ENCODE data around the gene SKAP2. TPM values are rescaled to one million over a fixed set of nuclear protein-coding genes. Genes with fewer than 3 reads are reported as not detected.

SKAP2 gene
- total and polyA plus RNA-seq, 2 of the 4 experiments (the other 2 are of a cell fraction) = 5.7 to 7.4 TPM

- Histone ChIP-seq H3K4me1 (ENCODE audit: control insufficient read depth, insufficient read depth, low read length) (no peaks in the 10 kb centered on the region), H4K8ac (ENCODE audit: low read depth in 2 of 2, low read length in 2 of 2) (no peak overlapping the region), H2AFZ (replicated peaks; ENCODE audit: low read length, poor library complexity) (no peak overlapping the region), H3K79me1 (ENCODE audit: low read depth in 1 of 2, low read length in 2 of 2) (no peaks in the 10 kb centered on the region), H2BK5ac (ENCODE audit: low read depth, low read length, poor library complexity, severe bottlenecking) (no peak overlapping the region), H2BK20ac (ENCODE audit: low read depth, low read length) (no peak overlapping the region), H2AK9ac (replicated peaks; ENCODE audit: low read depth, low read length, poor library complexity) (no peak overlapping the region), H4K91ac (ENCODE audit: insufficient read depth, low read depth, low read length) (no peak overlapping the region), H3K23ac (ENCODE audit: low read depth, low read length) (no peak overlapping the region), H3K9me1 (ENCODE audit: insufficient read depth, low read length) (peaks cover 5% of the 10 kb centered on the region; the same call in 1 of the 2 replicates), H3K36me3 (ENCODE audit: control insufficient read depth, insufficient read depth, low read length) (no peaks in the 10 kb centered on the region), H2BK15ac (ENCODE audit: low read depth, low read length) (no peak overlapping the region), H3K18ac (ENCODE audit: low read depth, low read length) (no peak overlapping the region), H3K9me3 (ENCODE audit: control insufficient read depth, insufficient read depth, low read length) (no peaks in the 10 kb centered on the region), H4K5ac (ENCODE audit: low read depth, low read length) (no peak overlapping the region), H3K27me3 (ENCODE audit: control insufficient read depth, insufficient read depth, low read length) (peaks cover 2% of the 10 kb centered on the region; the same call in 1 of the 2 replicates), H3K9ac (ENCODE audit: low read depth, low read length) (no peak overlapping the region), H2AK5ac (ENCODE audit: low read depth, low read length) (no peak overlapping the region), H2BK120ac (ENCODE audit: low read depth, low read length) (no peak overlapping the region), H3K27ac (ENCODE audit: insufficient read depth, low read length) (no peak overlapping the region), H4K20me1 (ENCODE audit: insufficient read depth, low read length) (no peaks in the 10 kb centered on the region), H3K4me3 (ENCODE audit: insufficient read depth, low read depth, low read length) (no peak overlapping the region), H3K4ac (ENCODE audit: low read depth, low read length) (no peak overlapping the region), H3K14ac (replicated peaks; ENCODE audit: low read depth, low read length) (no peak overlapping the region), H3K4me2 (ENCODE audit: low read depth, low read length) (no peak overlapping the region), H3K56ac (ENCODE audit: extremely low read depth, insufficient read depth, low read length) (no peak overlapping the region)
- BruUV-seq (replicated peaks) = no TSS peak
- intact Hi-C loops (cut with micrococcal nuclease) (no loop called here), dilution Hi-C loops (cut with HindIII; ENCODE audit: low sequenced_read_pairs, unreplicated experiment) (no loop called here), in situ Hi-C loops (cut with MboI; ENCODE audit: low sequenced_read_pairs) (no loop called here)
- DNase-seq (no peak), ATAC-seq (ENCODE audit: low read depth) (no peak)
- 83% methylated on average over 1 of the region's 4 CpGs; no CpG with 5 or more reads in 1 of the 2 experiments for WGBS, 2 experiments (ENCODE audit: extremely low coverage in 2 of 2, insufficient read length in 1 of 2)
- POLR2A ChIA-PET (ENCODE audit: unreplicated experiment) = no interaction called here
- TF ChIP-seq POLR2A (IDR thresholded peaks at IDR 0.05; ENCODE audit: low read depth, low read length) = no peak
- TF ChIP-seq MAFK (IDR thresholded peaks at IDR 0.05; ENCODE audit: low read depth, low read length) = no peak
- no peak for TF ChIP-seq ELK1 (IDR thresholded peaks at IDR 0.05; ENCODE audit: borderline replicate concordance, low read depth, low read length)
- no peak for TF ChIP-seq RFX5 (IDR thresholded peaks at IDR 0.05; ENCODE audit: low read depth, low read length)
- no peak for TF ChIP-seq SMC3 (IDR thresholded peaks at IDR 0.05; ENCODE audit: low read depth, low read length)
- no peak for TF ChIP-seq BHLHE40 (IDR thresholded peaks at IDR 0.05; ENCODE audit: low read depth, low read length)
- TF ChIP-seq MAZ (IDR thresholded peaks at IDR 0.05; ENCODE audit: borderline replicate concordance, low read depth, low read length) = no peak
- no peak for TF ChIP-seq CEBPB (IDR thresholded peaks at IDR 0.05; ENCODE audit: low read depth, low read length)
- no peak for TF ChIP-seq CHD1 (IDR thresholded peaks at IDR 0.05; ENCODE audit: low read depth, low read length)
- TF ChIP-seq RAD21 (IDR thresholded peaks at IDR 0.05; ENCODE audit: low read length) = no peak
- no peak for TF ChIP-seq MXI1 (IDR thresholded peaks at IDR 0.05; ENCODE audit: borderline replicate concordance, low read depth, low read length)
- no peak for TF ChIP-seq FOS (IDR thresholded peaks at IDR 0.05; ENCODE audit: low read depth, low read length)
- TF ChIP-seq, protein P1, sequence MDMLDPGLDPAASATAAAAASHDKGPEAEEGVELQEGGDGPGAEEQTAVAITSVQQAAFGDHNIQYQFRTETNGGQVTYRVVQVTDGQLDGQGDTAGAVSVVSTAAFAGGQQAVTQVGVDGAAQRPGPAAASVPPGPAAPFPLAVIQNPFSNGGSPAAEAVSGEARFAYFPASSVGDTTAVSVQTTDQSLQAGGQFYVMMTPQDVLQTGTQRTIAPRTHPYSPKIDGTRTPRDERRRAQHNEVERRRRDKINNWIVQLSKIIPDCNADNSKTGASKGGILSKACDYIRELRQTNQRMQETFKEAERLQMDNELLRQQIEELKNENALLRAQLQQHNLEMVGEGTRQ (IDR thresholded peaks at IDR 0.05; ENCODE audit: low read depth, low read length) = no peak
- no peak for TF ChIP-seq NFE2L2 (IDR thresholded peaks at IDR 0.05; ENCODE audit: low read depth, low read length)
- CTCF ChIA-PET = no interaction called here
Observed at GRCh38 chr7:26639111-26639510, 225.3 kb downstream of the SKAP2 start.
